CD4-positive, alpha-beta T cell treated with Interleukin-17A for 1 hour (primary cell): Measurements from ENCODE around the gene RAB29.
A peak's percentile ranks its signal among the peaks of the same experiment; 100 is the strongest.

ENCODE experiments used
- DNase-seq: peaks from one replicate; pipeline ENCODE4 v3.0.0-alpha.2; 2020

RAB29 gene

GRCh38 chr1:205794011-205794730, 18.9 kb upstream of the RAB29 start:
- no peak for DNase-seq

GRCh38 chr1:205792961-205793673, 17.8 kb upstream of the RAB29 start:
- no peak for DNase-seq

GRCh38 chr1:205792481-205792881, 17.2 kb upstream of the RAB29 start:
- no peak for DNase-seq

GRCh38 chr1:205791568-205792180, 16.4 kb upstream of the RAB29 start:
- DNase-seq: peak; percentile 71

GRCh38 chr1:205787287-205787916, 12.1 kb upstream of the RAB29 start:
- no peak for DNase-seq

GRCh38 chr1:205786601-205787000, 11.3 kb upstream of the RAB29 start:
- no peak for DNase-seq

GRCh38 chr1:205785446-205785845, 10.2 kb upstream of the RAB29 start:
- DNase-seq: no peak

- no peak for DNase-seq
These were observed 8.6 kb upstream of the RAB29 start for GRCh38 chr1:205783904-205784303.

GRCh38 chr1:205783433-205783795, 8.1 kb upstream of the RAB29 start:
- no peak for DNase-seq

- DNase-seq: peak; percentile 26
These were observed 7.5 kb upstream of the RAB29 start for GRCh38 chr1:205782627-205783432.

- DNase-seq: no peak
These were observed 5.1 kb upstream of the RAB29 start for GRCh38 chr1:205780335-205780734.

GRCh38 chr1:205777994-205778393, 2.7 kb upstream of the RAB29 start:
- DNase-seq: no peak

- no peak for DNase-seq
These were observed 405 bp upstream of the RAB29 start for GRCh38 chr1:205775717-205776056.

GRCh38 chr1:205774198-205775014, 876 bp downstream of the RAB29 start:
- DNase-seq: peak; percentile 74

GRCh38 chr1:205772607-205773032, 2.7 kb downstream of the RAB29 start:
- peak; percentile 49 for DNase-seq

GRCh38 chr1:205770618-205771017, 4.7 kb downstream of the RAB29 start:
- DNase-seq: no peak

GRCh38 chr1:205769641-205770365, 5.5 kb downstream of the RAB29 start:
- DNase-seq: no peak

- no peak for DNase-seq
These were observed 8.0 kb downstream of the RAB29 start for GRCh38 chr1:205767248-205767647.

GRCh38 chr1:205766570-205766969, 8.7 kb downstream of the RAB29 start:
- no peak for DNase-seq

GRCh38 chr1:205766038-205766437, 9.2 kb downstream of the RAB29 start:
- DNase-seq: no peak

GRCh38 chr1:205764578-205764977, 10.7 kb downstream of the RAB29 start:
- no peak for DNase-seq
